H1 (cell line): Measurements from ENCODE around the gene TRDN. TPM values are rescaled to one million over a fixed set of nuclear protein-coding genes. Genes with fewer than 3 reads are reported as not detected.
A peak's percentile ranks its signal among the peaks of the same experiment; 100 is the strongest.

ENCODE experiments used
- CTCF ChIA-PET: fragments of 300-600 bp; sonication (Branson Sonifier 250); formaldehyde crosslinking; loops from one replicate; lab custom pipeline; 2021; ENCODE audit not compliant: partially characterized antibody; lab: Charles Lee
- POLR2A ChIA-PET: fragments of 300-600 bp; sonication (Branson Sonifier 250); formaldehyde crosslinking; loops from one replicate; lab custom pipeline; 2021; ENCODE audit warnings: inconsistent platforms; ENCODE audit not compliant: partially characterized antibody; lab: Charles Lee
- DNase-seq, 2 experiments: peaks; one replicate each; pipeline versions ENCODE4 v3.0.0 to v3.0.0-alpha.2; 2010 to 2022; ENCODE audit warnings: low spot score in 2 of 2, low read depth in 1 of 2, mixed read lengths in 1 of 2
- FAIRE-seq: peaks from 2 replicates; lab custom pipeline; 2011; peaks lifted over from hg19 to GRCh38; lab: Jason Lieb, UNC
- H2AFZ ChIP-seq: 2 replicates; pipeline ENCODE4 v1.8.1; 2012; ENCODE audit warnings: low read length, inconsistent platforms
- H2AK5ac ChIP-seq: 2 replicates; pipeline ENCODE4 v1.6.1; 2013; ENCODE audit warnings: low read depth, low read length
- H2BK120ac ChIP-seq: replicated peaks from 2 replicates; pipeline ENCODE3; 2013; ENCODE audit warnings: low read depth, low read length, inconsistent platforms
- H2BK12ac ChIP-seq: 2 replicates; pipeline ENCODE4 v1.6.1; 2013; ENCODE audit warnings: low read depth, low read length
- H2BK15ac ChIP-seq: 2 replicates; pipeline ENCODE4 v1.6.1; 2013; ENCODE audit warnings: low read length
- H2BK20ac ChIP-seq: 2 replicates; pipeline ENCODE4 v1.6.1; 2013; ENCODE audit warnings: low read length
- H2BK5ac ChIP-seq: 2 replicates; pipeline ENCODE4 v1.6.1; 2013; ENCODE audit warnings: low read depth, low read length
- H3K14ac ChIP-seq: 2 replicates; pipeline ENCODE4 v1.6.1; 2013; ENCODE audit warnings: inconsistent platforms; ENCODE audit not compliant: insufficient read length
- H3K18ac ChIP-seq: 2 replicates; pipeline ENCODE4 v1.6.1; 2013; ENCODE audit warnings: low read length; ENCODE audit errors: extremely low read depth
- H3K23ac ChIP-seq: 2 replicates; pipeline ENCODE4 v1.6.1; 2013; ENCODE audit warnings: inconsistent platforms; ENCODE audit not compliant: insufficient read length
- H3K23me2 ChIP-seq: 2 replicates; pipeline ENCODE4 v1.6.1; 2013; ENCODE audit warnings: low read depth, low read length
- H3K27ac ChIP-seq: 2 replicates; pipeline ENCODE4 v1.6.1; 2011; ENCODE audit warnings: low read depth, low read length, inconsistent platforms
- H3K27me3 ChIP-seq, 4 experiments: replicated peaks in 1 of 4; 1 replicate in 1 of 4; 2 replicates in 3 of 4; pipeline versions ENCODE4 v1.6.1 to v1.8.1; 2011 to 2013; ENCODE audit warnings: low read length in 3 of 4, mild to moderate bottlenecking in 3 of 4, inconsistent platforms in 2 of 4, mixed read lengths in 2 of 4, moderate library complexity in 1 of 4; ENCODE audit not compliant: control insufficient read depth in 3 of 4, insufficient read depth in 3 of 4; ENCODE audit errors: extremely low read depth in 1 of 4
- H3K36me3 ChIP-seq, 4 experiments: 2 replicates each; pipeline versions ENCODE4 v1.6.1 to v1.8.1; 2011 to 2013; ENCODE audit warnings: mild to moderate bottlenecking in 4 of 4, low read length in 3 of 4, moderate library complexity in 2 of 4, control low read depth in 1 of 4, inconsistent platforms in 1 of 4; ENCODE audit not compliant: insufficient read depth in 4 of 4, control insufficient read depth in 2 of 4
- H3K4ac ChIP-seq: replicated peaks from 2 replicates; pipeline ENCODE3; 2013; ENCODE audit warnings: low read length, low read depth, mixed read lengths, inconsistent platforms; ENCODE audit not compliant: insufficient read length
- H3K4me1 ChIP-seq, 4 experiments: replicated peaks in 1 of 4; 1 replicate in 1 of 4; 2 replicates in 3 of 4; pipeline versions ENCODE4 v1.6.1 to v1.8.1; 2011 to 2013; ENCODE audit warnings: low read length in 3 of 4, inconsistent platforms in 2 of 4, mixed read lengths in 1 of 4; ENCODE audit not compliant: insufficient read depth in 4 of 4, control insufficient read depth in 3 of 4
- H3K4me2 ChIP-seq, 2 experiments: 2 replicates each; pipeline versions ENCODE4 v1.6.1 to v1.8.1; 2011 to 2013; ENCODE audit warnings: low read depth in 2 of 2, low read length in 2 of 2, control low read depth in 1 of 2, inconsistent platforms in 1 of 2, mild to moderate bottlenecking in 1 of 2; ENCODE audit not compliant: insufficient read depth in 1 of 2
- H3K4me3 ChIP-seq, 4 experiments: fragments of 200-600, 300-600 bp in 1 of 4; sonication (generic), shearing (Covaris generic), sonication (Bioruptor Twin) in 1 of 4; 2 replicates each; pipeline versions ENCODE4 v1.5.1 to v1.8.1; 2011 to 2016; ENCODE audit warnings: low read length in 4 of 4, low read depth in 3 of 4, control low read depth in 2 of 4, inconsistent platforms in 2 of 4, mild to moderate bottlenecking in 2 of 4, mixed read lengths in 1 of 4, moderate library complexity in 1 of 4; ENCODE audit not compliant: insufficient read depth in 2 of 4; ENCODE audit errors: extremely low read depth in 1 of 4
- H3K56ac ChIP-seq: replicated peaks from 2 replicates; pipeline ENCODE3; 2013; ENCODE audit warnings: low read depth, mild to moderate bottlenecking, mixed read lengths, low read length, inconsistent platforms; ENCODE audit not compliant: insufficient read length
- H3K79me1 ChIP-seq: 2 replicates; pipeline ENCODE4 v1.6.1; 2013; ENCODE audit warnings: low read depth, low read length, control low read depth
- H3K79me2 ChIP-seq, 2 experiments: 2 replicates each; pipeline versions ENCODE4 v1.6.1 to v1.8.1; 2012 to 2013; ENCODE audit warnings: low read length in 2 of 2, mild to moderate bottlenecking in 2 of 2, inconsistent platforms in 1 of 2; ENCODE audit not compliant: insufficient read depth in 2 of 2, control insufficient read depth in 1 of 2
- H3K9ac ChIP-seq, 4 experiments: replicated peaks in 1 of 4; 1 replicate in 1 of 4; 2 replicates in 3 of 4; pipeline versions ENCODE4 v1.6.1 to v1.8.1; 2011 to 2013; ENCODE audit warnings: low read depth in 3 of 4, low read length in 3 of 4, control low read depth in 2 of 4, mild to moderate bottlenecking in 2 of 4, moderate library complexity in 2 of 4, inconsistent platforms in 1 of 4; ENCODE audit errors: extremely low read depth in 1 of 4
- H3K9me3 ChIP-seq, 2 experiments: 2 replicates each; pipeline versions ENCODE4 v1.6.1 to v1.8.1; 2012 to 2013; ENCODE audit warnings: mild to moderate bottlenecking in 2 of 2, moderate library complexity in 2 of 2, control low read depth in 1 of 2, inconsistent platforms in 1 of 2, low read depth in 1 of 2, low read length in 1 of 2, mixed read lengths in 1 of 2; ENCODE audit not compliant: insufficient read depth in 2 of 2
- H4K20me1 ChIP-seq, 2 experiments: replicated peaks in 1 of 2; 2 replicates each; pipeline versions ENCODE3 to v1.8.1; 2011 to 2013; ENCODE audit warnings: inconsistent platforms in 2 of 2, low read length in 2 of 2, mild to moderate bottlenecking in 1 of 2; ENCODE audit not compliant: insufficient read depth in 2 of 2, control insufficient read depth in 1 of 2
- H4K5ac ChIP-seq: 2 replicates; pipeline ENCODE4 v1.6.1; 2013; ENCODE audit warnings: low read length, low read depth, mixed read lengths, inconsistent platforms; ENCODE audit not compliant: insufficient read length
- H4K8ac ChIP-seq: 2 replicates; pipeline ENCODE4 v1.8.0; 2013; ENCODE audit warnings: mild to moderate bottlenecking, moderate library complexity, low read length, inconsistent platforms; ENCODE audit not compliant: insufficient read depth; ENCODE audit errors: extremely low read depth
- H4K91ac ChIP-seq: replicated peaks from 2 replicates; pipeline ENCODE3; 2013; ENCODE audit warnings: low read length, mixed read lengths, inconsistent platforms; ENCODE audit not compliant: insufficient read length
- POLR2AphosphoS5 ChIP-seq: IDR thresholded peaks from 2 replicates; pipeline ENCODE4 v1.6.1; 2011; ENCODE audit warnings: low read depth, low read length
- SP1 ChIP-seq: IDR thresholded peaks from 2 replicates; pipeline ENCODE4 v1.6.1; 2011; ENCODE audit warnings: low read depth, low read length
- WGBS, 2 experiments: shearing (Covaris generic) in 1 of 2; methylation state at CpG; one replicate each; pipeline versions ENCODE4 v1.1.6 to v1.1.7; 2013 to 2015; ENCODE audit warnings: low lambda C conversion rate in 2 of 2, mixed read lengths in 2 of 2, inconsistent platforms in 1 of 2, low coverage in 1 of 2, missing lambda C conversion rate in 1 of 2; ENCODE audit not compliant: insufficient replicate concordance in 2 of 2, insufficient coverage in 1 of 2, insufficient read length in 1 of 2; ENCODE audit errors: extremely low coverage in 1 of 2, missing lambda C conversion rate in 1 of 2; 5-methylcytosine and 5-hydroxymethylcytosine counted together
- polyA plus RNA-seq, 7 experiments: library from polyadenylated mRNA; depleted of rRNA in 3 of 7; stranded (reverse) in 5 of 7; unstranded in 2 of 7; fragments of >200 nt in 5 of 7; fragments of 200-250 nt in 2 of 7; gene quantifications; 1 replicate in 5 of 7; 2 replicates in 1 of 7; 4 replicates in 1 of 7; pipeline versions ENCODE4 v1.2.1 to v1.2.3, GENCODE V29; 2011 to 2013; ENCODE audit warnings: missing spikeins in 2 of 7, mixed read lengths in 2 of 7
- total RNA-seq: library from RNA; stranded (reverse); fragmentation: NEBNext Ultra II Directional; extraction: Animal tissue kit (Norgen Biotek cat#: 25700); gene quantifications from 2 replicates; pipeline ENCODE4 v1.2.1, GENCODE V29; 2021

The TRDN gene
- total and polyA plus RNA-seq, 2 of the 8 experiments (the other 6 are each of a cell fraction or from before 2014, with no cell fraction given): 1.6 to 41.6 TPM

DNA sequence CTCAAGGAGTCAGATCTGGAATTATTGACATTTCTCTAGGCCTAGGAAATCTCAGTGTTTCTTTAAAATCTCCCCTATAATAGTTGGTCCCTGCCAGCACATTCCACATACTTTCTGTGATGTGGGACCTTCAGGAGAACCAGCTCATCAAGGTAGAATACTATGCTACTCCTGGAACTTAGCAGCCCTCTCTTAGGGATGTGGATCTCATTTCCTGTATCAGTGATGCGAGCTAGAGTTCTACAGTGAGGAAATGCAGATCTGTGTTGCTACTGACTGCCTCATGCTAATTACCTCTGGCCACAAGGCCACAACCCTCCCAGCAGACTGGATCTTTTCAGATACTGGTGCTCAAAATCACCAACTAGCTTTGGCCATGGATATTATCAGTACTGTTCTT lies 446.9 kb downstream of the TRDN start:
- Histone ChIP-seq H2BK5ac (no peak overlapping the region), H2BK20ac (no peak overlapping the region), H4K8ac (no peak overlapping the region), H3K27ac (no peak overlapping the region), H4K5ac (no peak overlapping the region), H3K14ac (no peak overlapping the region), H2BK120ac (no peak overlapping the region), H3K4ac (no peak overlapping the region), H3K56ac (no peak overlapping the region), H3K4me3 (no peak overlapping the region), H3K18ac (no peak overlapping the region), H2AFZ (no peak overlapping the region), H3K4me1 (no peaks in the 10 kb centered on the region), H2BK15ac (no peak overlapping the region), H3K79me1 (no peaks in the 10 kb centered on the region), H3K36me3 (no peaks in the 10 kb centered on the region), H3K27me3 (no peaks in the 10 kb centered on the region; a peak in 1 of 7 replicates), H2AK5ac (no peak overlapping the region), H3K23me2 (no peaks in the 10 kb centered on the region), H3K4me2 (no peak overlapping the region), H3K9me3 (no peaks in the 10 kb centered on the region), H4K91ac (no peak overlapping the region), H2BK12ac (no peak overlapping the region), H3K9ac (no peak overlapping the region), H4K20me1 (peaks cover 0 to 2% of the 10 kb centered on the region in 2 experiments), H3K23ac (no peak overlapping the region), H3K79me2 (no peaks in the 10 kb centered on the region)
- ChIA-PET POLR2A (no interaction called here), CTCF (interaction anchor here (1.5 kb wide), 1 partner anchor 321 kb away, joined by 4 read pairs; no protein-coding TSS in a partner anchor)
- WGBS, 2 experiments: 87% methylated on average over 1 of the region's 1 CpG; no CpG with 5 or more reads in 1 of the 2 experiments
- peak; percentile 57 for TF ChIP-seq POLR2AphosphoS5
- no peak for TF ChIP-seq SP1
- DNase-seq (no peak), FAIRE-seq (peak; percentile 13)
